SK-N-SH treated with all-trans-retinoic acid at 6 μM for 48 hours (cell line): ENCODE results near the gene KREMEN2.

ENCODE experiments used
- ATAC-seq: fragments of 200-7000 bp; cut with Tn5 transposase; 3 replicates; pipeline ENCODE4 v1.9.1; 2020; ENCODE audit warnings: mild to moderate bottlenecking, moderate library complexity
- ARNTL ChIP-seq: fragments of 450-650 bp; formaldehyde crosslinking; IDR thresholded peaks from 2 replicates; pipeline ENCODE4 v1.5.0; 2020; ENCODE audit warnings: low read depth, mild to moderate bottlenecking, moderate library complexity, borderline replicate concordance
- BACH2 ChIP-seq: fragments of 250-450 bp; sonication (Bioruptor Pico); IDR thresholded peaks from 2 replicates; pipeline ENCODE4 v1.9.0; 2021; ENCODE audit warnings: mild to moderate bottlenecking, borderline replicate concordance
- CSDC2 ChIP-seq: fragments of 250-450 bp; sonication (Bioruptor Pico); IDR thresholded peaks from 2 replicates; pipeline ENCODE4 v1.5.0; 2020; ENCODE audit warnings: mild to moderate bottlenecking, moderate library complexity
- ESRRG ChIP-seq: fragments of 250-450 bp; sonication (Bioruptor Pico); IDR thresholded peaks from 2 replicates; pipeline ENCODE4 v1.6.1; 2021; ENCODE audit warnings: mild to moderate bottlenecking
- GLIS3 ChIP-seq: fragments of 250-450 bp; sonication (Bioruptor Pico); IDR thresholded peaks from 2 replicates; pipeline ENCODE4 v1.5.0; 2020; ENCODE audit warnings: mild to moderate bottlenecking, moderate library complexity
- ISL1 ChIP-seq: fragments of 250-450 bp; sonication (Bioruptor Pico); IDR thresholded peaks from 2 replicates; pipeline ENCODE4 v2.1.2; 2022; ENCODE audit warnings: mild to moderate bottlenecking, moderate library complexity
- OSR1 ChIP-seq: fragments of 250-450 bp; sonication (Bioruptor Pico); IDR thresholded peaks from 2 replicates; pipeline ENCODE4 v1.8.0; 2022; ENCODE audit warnings: moderate library complexity, mild to moderate bottlenecking, inconsistent platforms
- PPARA ChIP-seq: fragments of 250-450 bp; sonication (Bioruptor Pico); IDR thresholded peaks from 2 replicates; pipeline ENCODE4 v1.5.0; 2020; ENCODE audit warnings: mild to moderate bottlenecking, borderline replicate concordance
- RARB ChIP-seq: fragments of 250-450 bp; sonication (Bioruptor Pico); IDR thresholded peaks from 2 replicates; pipeline ENCODE4 v1.8.0; 2021; ENCODE audit warnings: mild to moderate bottlenecking, moderate library complexity
- SNAI2 ChIP-seq: fragments of 250-450 bp; sonication (Bioruptor Pico); IDR thresholded peaks from 2 replicates; pipeline ENCODE4 v1.5.0; 2020; ENCODE audit warnings: mild to moderate bottlenecking, moderate library complexity
- TCF4 ChIP-seq: fragments of 250-450 bp; sonication (Bioruptor Pico); IDR thresholded peaks from 2 replicates; pipeline ENCODE4 v1.8.0; 2021; ENCODE audit warnings: mild to moderate bottlenecking, moderate library complexity, borderline replicate concordance
- TOX ChIP-seq: fragments of 250-450 bp; sonication (Bioruptor Pico); IDR thresholded peaks from 2 replicates; pipeline ENCODE4 v1.8.0; 2021; ENCODE audit warnings: mild to moderate bottlenecking, moderate library complexity, borderline replicate concordance
- ZC3H10 ChIP-seq: fragments of 250-450 bp; sonication (Bioruptor Pico); IDR thresholded peaks from 2 replicates; pipeline ENCODE4 v1.5.1; 2021; ENCODE audit warnings: mild to moderate bottlenecking, moderate library complexity
- ZFP3 ChIP-seq: fragments of 250-450 bp; sonication (Bioruptor Pico); IDR thresholded peaks from 2 replicates; pipeline ENCODE4 v1.5.0; 2020; ENCODE audit warnings: mild to moderate bottlenecking, moderate library complexity
- ZNF565 ChIP-seq: fragments of 450-650 bp; formaldehyde crosslinking; conservative IDR thresholded peaks from 2 replicates; pipeline ENCODE4 v1.5.0; 2020; ENCODE audit warnings: low read depth, mild to moderate bottlenecking, moderate library complexity
- ZNF70 ChIP-seq: fragments of 450-650 bp; formaldehyde crosslinking; IDR thresholded peaks from 2 replicates; pipeline ENCODE4 v1.5.0; 2020; ENCODE audit warnings: mild to moderate bottlenecking, moderate library complexity
- ZNF8 ChIP-seq: fragments of 450-650 bp; formaldehyde crosslinking; IDR thresholded peaks from 2 replicates; pipeline ENCODE4 v1.5.0; 2020; ENCODE audit warnings: mild to moderate bottlenecking, moderate library complexity
- TF ChIP-seq, protein P1 (sequence below): fragments of 250-450 bp; sonication (Bioruptor Pico); IDR thresholded peaks from 2 replicates; pipeline ENCODE4 v1.8.0; 2021; ENCODE audit warnings: low read depth, mild to moderate bottlenecking, moderate library complexity, borderline replicate concordance
- TF ChIP-seq, protein P2 (sequence below): fragments of 250-450 bp; sonication (Bioruptor Pico); IDR thresholded peaks from 2 replicates; pipeline ENCODE4 v1.5.1; 2020; ENCODE audit warnings: low read depth, mild to moderate bottlenecking, moderate library complexity
- TF ChIP-seq, protein P3 (sequence below): fragments of 250-450 bp; sonication (Bioruptor Pico); IDR thresholded peaks from 2 replicates; pipeline ENCODE4 v1.5.0; 2020; ENCODE audit warnings: mild to moderate bottlenecking, moderate library complexity
- TF ChIP-seq, protein P4 (sequence below): fragments of 250-450 bp; sonication (Bioruptor Pico); IDR thresholded peaks from 2 replicates; pipeline ENCODE4 v1.5.1; 2021; ENCODE audit warnings: mild to moderate bottlenecking, moderate library complexity

KREMEN2 gene

DNA sequence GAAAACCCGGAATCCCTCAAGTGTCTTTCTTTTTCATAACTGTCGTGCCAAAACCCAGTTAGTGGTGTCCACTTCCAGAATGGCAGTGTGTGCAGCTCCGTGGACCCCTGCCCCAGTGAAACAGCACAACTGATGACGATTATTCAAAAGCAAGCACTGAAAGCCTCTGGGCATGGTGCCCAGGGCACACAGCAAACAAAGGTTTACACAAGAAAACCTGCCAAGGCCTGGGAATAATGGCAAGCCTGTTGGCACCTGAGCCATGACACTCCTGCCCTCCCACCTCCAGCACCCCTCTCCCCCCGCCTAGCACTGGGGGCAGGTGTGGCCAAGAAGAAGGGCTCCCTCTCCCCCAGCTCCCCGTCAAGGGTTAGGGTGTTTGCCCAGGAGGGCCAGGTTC is 13.4 kb downstream of the KREMEN2 start:
- no peak for ATAC-seq
- TF ChIP-seq TCF4 (CRISPR knock-in tag) (no peak), ESRRG (CRISPR knock-in tag) (no peak), OSR1 (CRISPR knock-in tag) (no peak), ISL1 (CRISPR knock-in tag) (no peak)

DNA sequence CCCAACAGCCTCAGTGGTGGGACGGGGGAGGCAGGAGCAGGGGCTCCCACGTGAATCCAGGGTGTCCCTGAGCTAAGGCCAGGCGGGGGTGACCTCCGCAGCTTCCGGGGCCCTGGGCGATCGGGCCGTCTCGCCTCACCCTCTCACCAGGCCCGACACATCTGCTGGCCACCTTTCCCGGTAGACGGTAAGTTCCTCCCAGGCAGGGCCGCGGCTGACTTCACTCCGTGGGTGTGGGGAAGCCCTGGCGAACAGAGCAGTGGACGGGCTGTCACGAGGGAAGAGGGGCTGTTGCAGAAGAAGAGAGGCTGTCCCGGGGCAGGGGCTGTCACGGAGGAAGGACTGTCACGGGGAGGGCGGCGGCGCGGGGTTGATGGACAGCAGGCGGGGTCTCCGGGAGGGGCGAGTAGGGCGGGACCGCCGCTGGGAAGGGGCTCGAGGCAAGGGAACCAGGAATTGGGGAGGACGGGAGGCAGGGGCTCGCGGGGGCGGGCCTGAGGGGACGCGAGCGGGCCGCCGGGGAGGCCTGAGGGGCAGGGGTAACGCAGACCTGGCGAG is 15.7 kb downstream of the KREMEN2 start:
- peak; percentile 6 for ATAC-seq
- no peak for TF ChIP-seq ZC3H10

DNA sequence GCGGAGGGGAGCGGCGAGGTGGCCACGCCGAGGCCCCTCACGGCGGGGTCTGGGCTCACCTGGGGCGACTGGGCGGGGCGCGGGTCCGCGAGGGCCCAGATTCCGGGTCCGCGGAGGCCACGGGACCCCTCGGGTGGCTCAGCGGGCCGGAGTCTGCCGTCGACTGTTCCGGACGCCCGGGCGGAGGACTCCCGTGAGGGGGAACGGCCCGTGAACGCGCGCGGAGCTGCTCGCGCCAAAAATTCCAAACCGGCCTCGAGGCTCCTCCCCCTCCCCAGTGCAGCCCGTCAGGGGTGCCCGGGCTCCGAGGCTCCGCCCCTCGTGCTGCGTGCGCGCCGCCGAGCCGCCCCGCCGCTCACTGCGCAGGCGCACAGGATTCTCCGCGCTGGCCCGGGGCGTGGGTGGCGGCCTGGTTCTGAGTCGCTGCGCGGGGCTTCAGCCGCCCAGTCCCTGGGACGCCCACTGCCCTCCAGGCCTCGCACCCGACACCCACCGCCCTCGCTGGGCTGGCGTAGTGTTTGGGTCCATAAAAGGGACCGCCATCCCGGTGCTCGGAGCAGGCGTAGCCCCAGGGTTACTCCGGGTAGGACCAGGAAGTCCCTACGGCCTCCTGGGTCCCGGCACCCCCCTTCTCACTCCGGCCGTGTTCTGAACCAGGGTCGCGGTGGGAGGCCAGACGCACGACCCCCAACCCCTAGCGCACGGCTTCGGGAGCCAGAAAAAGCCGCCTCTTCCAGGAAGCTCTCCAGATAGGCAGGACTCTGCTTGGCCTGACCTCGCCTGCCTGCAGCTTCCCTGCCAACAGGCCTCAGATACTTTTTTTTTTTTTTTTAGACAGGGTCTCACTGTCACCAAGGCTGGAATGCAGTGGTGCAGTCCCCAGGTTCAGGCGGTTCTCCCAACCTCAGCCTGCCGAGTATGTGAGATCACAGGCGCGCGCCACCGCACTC is 16.4 kb downstream of the KREMEN2 start, which contains the start of gene PKMYT1:
Gene PKMYT1, minus strand, starts transcription at position 220 of the 950 bp plus-strand sequence. CDS start 789 bp downstream, outside the sequence.
- peak; percentile 89 for ATAC-seq
- TF ChIP-seq PPARA (CRISPR knock-in tag) (no peak), ZFP3 (CRISPR knock-in tag) (no peak), TCF4 (CRISPR knock-in tag) (no peak), BACH2 (CRISPR knock-in tag) (no peak), SNAI2 (CRISPR knock-in tag) (no peak), CSDC2 (CRISPR knock-in tag) (no peak), ZNF8 (CRISPR knock-in tag) (no peak), ISL1 (CRISPR knock-in tag) (no peak), ZC3H10 (no peak), TOX (no peak), ARNTL (no peak)
- TF ChIP-seq, protein P1, sequence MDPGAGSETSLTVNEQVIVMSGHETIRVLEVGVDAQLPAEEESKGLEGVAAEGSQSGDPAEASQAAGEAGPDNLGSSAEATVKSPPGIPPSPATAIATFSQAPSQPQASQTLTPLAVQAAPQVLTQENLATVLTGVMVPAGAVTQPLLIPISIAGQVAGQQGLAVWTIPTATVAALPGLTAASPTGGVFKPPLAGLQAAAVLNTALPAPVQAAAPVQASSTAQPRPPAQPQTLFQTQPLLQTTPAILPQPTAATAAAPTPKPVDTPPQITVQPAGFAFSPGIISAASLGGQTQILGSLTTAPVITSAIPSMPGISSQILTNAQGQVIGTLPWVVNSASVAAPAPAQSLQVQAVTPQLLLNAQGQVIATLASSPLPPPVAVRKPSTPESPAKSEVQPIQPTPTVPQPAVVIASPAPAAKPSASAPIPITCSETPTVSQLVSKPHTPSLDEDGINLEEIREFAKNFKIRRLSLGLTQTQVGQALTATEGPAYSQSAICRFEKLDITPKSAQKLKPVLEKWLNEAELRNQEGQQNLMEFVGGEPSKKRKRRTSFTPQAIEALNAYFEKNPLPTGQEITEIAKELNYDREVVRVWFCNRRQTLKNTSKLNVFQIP = no peak
- TF ChIP-seq, protein P2, sequence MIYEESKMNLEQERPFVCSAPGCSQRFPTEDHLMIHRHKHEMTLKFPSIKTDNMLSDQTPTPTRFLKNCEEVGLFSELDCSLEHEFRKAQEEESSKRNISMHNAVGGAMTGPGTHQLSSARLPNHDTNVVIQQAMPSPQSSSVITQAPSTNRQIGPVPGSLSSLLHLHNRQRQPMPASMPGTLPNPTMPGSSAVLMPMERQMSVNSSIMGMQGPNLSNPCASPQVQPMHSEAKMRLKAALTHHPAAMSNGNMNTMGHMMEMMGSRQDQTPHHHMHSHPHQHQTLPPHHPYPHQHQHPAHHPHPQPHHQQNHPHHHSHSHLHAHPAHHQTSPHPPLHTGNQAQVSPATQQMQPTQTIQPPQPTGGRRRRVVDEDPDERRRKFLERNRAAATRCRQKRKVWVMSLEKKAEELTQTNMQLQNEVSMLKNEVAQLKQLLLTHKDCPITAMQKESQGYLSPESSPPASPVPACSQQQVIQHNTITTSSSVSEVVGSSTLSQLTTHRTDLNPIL (CRISPR knock-in tag) = no peak
- TF ChIP-seq, protein P3, sequence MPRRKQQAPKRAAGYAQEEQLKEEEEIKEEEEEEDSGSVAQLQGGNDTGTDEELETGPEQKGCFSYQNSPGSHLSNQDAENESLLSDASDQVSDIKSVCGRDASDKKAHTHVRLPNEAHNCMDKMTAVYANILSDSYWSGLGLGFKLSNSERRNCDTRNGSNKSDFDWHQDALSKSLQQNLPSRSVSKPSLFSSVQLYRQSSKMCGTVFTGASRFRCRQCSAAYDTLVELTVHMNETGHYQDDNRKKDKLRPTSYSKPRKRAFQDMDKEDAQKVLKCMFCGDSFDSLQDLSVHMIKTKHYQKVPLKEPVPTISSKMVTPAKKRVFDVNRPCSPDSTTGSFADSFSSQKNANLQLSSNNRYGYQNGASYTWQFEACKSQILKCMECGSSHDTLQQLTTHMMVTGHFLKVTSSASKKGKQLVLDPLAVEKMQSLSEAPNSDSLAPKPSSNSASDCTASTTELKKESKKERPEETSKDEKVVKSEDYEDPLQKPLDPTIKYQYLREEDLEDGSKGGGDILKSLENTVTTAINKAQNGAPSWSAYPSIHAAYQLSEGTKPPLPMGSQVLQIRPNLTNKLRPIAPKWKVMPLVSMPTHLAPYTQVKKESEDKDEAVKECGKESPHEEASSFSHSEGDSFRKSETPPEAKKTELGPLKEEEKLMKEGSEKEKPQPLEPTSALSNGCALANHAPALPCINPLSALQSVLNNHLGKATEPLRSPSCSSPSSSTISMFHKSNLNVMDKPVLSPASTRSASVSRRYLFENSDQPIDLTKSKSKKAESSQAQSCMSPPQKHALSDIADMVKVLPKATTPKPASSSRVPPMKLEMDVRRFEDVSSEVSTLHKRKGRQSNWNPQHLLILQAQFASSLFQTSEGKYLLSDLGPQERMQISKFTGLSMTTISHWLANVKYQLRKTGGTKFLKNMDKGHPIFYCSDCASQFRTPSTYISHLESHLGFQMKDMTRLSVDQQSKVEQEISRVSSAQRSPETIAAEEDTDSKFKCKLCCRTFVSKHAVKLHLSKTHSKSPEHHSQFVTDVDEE = no peak
- TF ChIP-seq, protein P4, sequence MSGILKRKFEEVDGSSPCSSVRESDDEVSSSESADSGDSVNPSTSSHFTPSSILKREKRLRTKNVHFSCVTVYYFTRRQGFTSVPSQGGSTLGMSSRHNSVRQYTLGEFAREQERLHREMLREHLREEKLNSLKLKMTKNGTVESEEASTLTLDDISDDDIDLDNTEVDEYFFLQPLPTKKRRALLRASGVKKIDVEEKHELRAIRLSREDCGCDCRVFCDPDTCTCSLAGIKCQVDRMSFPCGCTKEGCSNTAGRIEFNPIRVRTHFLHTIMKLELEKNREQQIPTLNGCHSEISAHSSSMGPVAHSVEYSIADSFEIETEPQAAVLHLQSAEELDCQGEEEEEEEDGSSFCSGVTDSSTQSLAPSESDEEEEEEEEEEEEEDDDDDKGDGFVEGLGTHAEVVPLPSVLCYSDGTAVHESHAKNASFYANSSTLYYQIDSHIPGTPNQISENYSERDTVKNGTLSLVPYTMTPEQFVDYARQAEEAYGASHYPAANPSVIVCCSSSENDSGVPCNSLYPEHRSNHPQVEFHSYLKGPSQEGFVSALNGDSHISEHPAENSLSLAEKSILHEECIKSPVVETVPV (CRISPR knock-in tag) = no peak
- TF ChIP-seq, all 23 proteins: peak for 0

DNA sequence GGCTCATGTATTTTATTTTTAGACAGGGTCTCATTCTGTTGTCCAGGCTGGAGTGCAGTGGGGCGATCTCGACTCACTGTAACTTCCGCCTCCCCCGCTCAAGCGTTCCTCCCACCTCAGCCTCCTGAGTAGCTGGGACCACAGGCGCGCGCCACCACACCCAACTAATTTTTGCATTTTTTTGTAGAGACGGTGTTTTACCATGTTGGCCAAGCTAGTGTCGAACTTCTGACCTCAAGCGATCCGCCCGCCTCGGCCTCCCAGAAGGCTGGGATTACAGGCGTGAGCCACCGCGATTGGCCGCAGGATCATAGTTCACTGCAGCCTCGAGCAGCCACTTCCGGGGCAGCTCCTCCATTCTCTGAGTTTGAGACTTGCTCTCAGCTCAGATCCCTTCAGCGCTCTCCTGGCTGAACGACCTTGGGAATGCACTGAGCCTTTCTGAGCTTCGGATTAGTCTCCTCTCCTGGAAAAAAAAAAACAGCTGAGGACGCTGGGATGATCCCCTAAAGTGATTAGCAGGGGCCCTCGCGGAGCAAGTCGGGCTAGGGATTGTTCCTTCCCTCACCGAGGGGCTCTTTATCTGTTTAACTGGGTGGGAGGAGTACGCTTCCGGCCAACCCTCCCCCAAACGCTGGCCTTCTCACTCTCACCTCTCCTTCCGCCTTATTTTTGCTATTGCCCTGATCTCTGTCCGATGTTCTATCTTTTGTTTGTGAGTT is 17.3 kb downstream of the KREMEN2 start:
- ATAC-seq = no peak
- TF ChIP-seq RARB (CRISPR knock-in tag) (no peak), BACH2 (CRISPR knock-in tag) (no peak), SNAI2 (CRISPR knock-in tag) (no peak), ESRRG (CRISPR knock-in tag) (no peak), ZFP3 (CRISPR knock-in tag) (no peak), ISL1 (CRISPR knock-in tag) (no peak), CSDC2 (CRISPR knock-in tag) (no peak), ZNF70 (CRISPR knock-in tag) (no peak), GLIS3 (CRISPR knock-in tag) (no peak), ZNF565 (CRISPR knock-in tag) (no peak)
- TF ChIP-seq, protein P4 (CRISPR knock-in tag) = no peak
- TF ChIP-seq, protein P2 (CRISPR knock-in tag) = no peak
- TF ChIP-seq, protein P1 = no peak
